ENCODE measurements around the gene GABARAP.

Gene GABARAP

DNA sequence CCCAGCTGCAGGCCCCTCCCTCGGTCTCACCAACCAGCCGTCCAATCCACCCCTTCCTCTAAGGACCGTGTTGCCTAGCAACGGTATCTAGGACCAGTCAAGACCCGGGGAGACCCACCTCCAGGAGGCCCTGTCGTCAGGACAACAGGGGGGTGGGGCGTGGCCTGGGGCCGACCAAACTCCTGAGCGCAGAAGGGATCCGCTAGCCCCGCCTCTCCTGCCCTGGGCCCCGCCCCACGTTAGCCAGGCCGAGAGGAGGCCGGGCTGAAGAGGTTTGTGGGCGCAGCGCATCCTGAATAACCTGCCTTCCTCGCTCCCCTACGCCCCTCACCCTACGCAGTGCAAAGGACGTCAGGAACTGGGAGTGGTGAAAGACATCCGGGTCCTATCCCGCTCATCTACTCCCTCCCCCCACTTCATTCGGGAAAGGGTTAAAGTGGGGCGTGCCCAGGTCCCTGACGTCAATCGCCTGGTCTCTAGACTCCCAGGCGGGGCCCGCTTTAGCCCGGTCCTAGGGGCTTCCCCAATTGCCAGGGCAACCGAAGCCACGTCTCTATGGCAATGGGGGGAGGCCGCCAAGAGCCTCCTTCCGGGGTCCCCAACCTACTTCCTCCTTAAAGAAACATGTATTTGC is 37.3 kb downstream of the GABARAP start:
- Mint-ChIP-seq H3K27me3 (ENCODE audit: low read depth, poor library complexity) (no peaks in the 10 kb centered on the region), H3K4me1 (peaks cover 59% of the 10 kb centered on the region), H3K27ac (peak overlapping the region; percentile 88), H3K9me3 (no peaks in the 10 kb centered on the region), H3K4me3 (peak overlapping the region; percentile 79), H3K36me3 (ENCODE audit: low read depth) (peaks cover 37% of the 10 kb centered on the region)
- TF ChIP-seq, protein P1, sequence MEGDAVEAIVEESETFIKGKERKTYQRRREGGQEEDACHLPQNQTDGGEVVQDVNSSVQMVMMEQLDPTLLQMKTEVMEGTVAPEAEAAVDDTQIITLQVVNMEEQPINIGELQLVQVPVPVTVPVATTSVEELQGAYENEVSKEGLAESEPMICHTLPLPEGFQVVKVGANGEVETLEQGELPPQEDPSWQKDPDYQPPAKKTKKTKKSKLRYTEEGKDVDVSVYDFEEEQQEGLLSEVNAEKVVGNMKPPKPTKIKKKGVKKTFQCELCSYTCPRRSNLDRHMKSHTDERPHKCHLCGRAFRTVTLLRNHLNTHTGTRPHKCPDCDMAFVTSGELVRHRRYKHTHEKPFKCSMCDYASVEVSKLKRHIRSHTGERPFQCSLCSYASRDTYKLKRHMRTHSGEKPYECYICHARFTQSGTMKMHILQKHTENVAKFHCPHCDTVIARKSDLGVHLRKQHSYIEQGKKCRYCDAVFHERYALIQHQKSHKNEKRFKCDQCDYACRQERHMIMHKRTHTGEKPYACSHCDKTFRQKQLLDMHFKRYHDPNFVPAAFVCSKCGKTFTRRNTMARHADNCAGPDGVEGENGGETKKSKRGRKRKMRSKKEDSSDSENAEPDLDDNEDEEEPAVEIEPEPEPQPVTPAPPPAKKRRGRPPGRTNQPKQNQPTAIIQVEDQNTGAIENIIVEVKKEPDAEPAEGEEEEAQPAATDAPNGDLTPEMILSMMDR (IDR thresholded peaks at IDR 0.05) = no peak
- peak; percentile 97 for DNase-seq

DNA sequence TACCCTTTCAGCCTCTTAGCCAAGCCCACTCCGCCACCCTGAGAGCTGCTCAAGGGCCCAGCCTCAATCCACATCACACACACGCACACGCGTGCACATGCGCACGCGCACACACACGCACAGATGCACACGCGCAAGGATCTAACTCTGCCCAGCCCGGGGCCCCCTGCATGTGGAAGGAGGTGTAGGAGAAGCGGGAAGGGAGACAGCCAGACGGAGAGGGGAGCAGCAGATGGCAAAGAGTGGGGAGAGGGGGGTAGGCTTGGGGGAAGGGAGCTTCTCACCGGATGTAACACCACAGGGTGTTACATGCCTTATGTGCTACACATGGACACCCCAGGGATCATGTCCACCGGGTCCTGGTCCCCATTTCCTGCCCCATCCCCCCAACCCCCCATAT is 37.9 kb downstream of the GABARAP start:
- Mint-ChIP-seq H3K27ac (no peak overlapping the region), H3K4me1 (peaks cover 53% of the 10 kb centered on the region), H3K9me3 (no peaks in the 10 kb centered on the region), H3K4me3 (peak overlapping the region; percentile 79), H3K36me3 (ENCODE audit: low read depth) (peaks cover 38% of the 10 kb centered on the region), H3K27me3 (ENCODE audit: low read depth, poor library complexity) (no peaks in the 10 kb centered on the region)
- TF ChIP-seq, protein P1 (IDR thresholded peaks at IDR 0.05) = no peak
- DNase-seq = no peak

DNA sequence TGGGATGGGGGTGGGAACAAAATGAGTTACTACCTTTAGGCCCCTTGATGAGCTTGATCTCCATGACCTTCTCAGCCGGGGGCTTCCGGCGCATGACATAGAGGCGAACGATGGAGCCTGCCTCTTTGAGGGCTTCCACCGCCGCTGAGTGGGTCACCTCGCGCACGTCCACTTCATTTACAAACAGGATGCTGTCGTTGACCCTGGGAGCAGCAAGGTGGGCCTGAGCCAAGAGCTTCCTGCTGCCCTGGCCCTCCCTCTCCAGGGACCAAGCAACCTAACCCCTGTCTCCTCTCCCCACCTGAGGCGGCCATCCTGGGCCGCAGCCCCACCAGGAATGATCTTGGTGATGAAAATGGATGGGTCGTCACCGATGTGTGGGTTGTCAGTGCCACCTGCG is 38.9 kb downstream of the GABARAP start:
- TF ChIP-seq, protein P1 (IDR thresholded peaks at IDR 0.05) = no peak
- Mint-ChIP-seq H3K27ac (peak overlapping the region; percentile 29), H3K27me3 (ENCODE audit: low read depth, poor library complexity) (no peaks in the 10 kb centered on the region), H3K36me3 (ENCODE audit: low read depth) (peaks cover 38% of the 10 kb centered on the region), H3K4me1 (peaks cover 43% of the 10 kb centered on the region), H3K9me3 (no peaks in the 10 kb centered on the region), H3K4me3 (no peak overlapping the region)
- no peak for DNase-seq

DNA sequence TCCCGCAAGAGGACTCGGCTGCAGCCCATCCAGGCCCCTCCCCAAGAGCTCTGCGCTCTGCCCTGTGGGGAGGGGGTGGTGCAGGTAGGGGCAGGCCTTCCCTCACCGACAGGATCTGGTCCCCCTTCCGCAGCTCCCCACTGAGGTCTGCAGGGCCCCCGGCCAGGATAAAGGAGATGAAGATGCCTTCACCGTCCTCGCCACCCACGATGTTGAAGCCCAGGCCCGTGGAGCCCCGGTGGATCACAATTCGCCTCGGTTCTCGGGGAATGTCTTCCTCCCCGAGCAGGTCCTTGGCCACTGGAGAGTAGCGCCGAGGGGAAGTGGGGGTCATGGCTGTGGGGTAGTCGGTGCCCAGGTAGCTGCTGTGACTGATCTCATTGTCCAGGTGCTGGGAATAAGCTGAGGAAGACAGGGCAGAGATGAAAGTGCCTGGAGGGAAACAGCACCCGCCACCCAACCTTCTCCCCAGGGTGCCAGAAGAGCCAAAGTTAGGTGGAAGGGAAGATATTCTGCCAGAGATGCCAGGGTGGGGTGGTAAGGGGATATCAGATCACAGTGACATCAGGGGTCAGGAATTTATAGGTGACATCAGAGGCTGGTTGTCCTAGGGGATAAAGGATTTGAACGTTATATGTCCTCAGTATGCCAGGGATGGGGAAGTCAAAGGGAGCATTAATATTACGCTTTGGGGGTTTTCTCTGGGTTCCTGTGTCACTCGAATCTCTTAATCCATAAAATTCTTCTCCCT is 45.4 kb downstream of the GABARAP start:
- H3K9me3 Mint-ChIP-seq = no peaks in the 10 kb centered on the region
- H3K27me3 Mint-ChIP-seq (ENCODE audit: low read depth, poor library complexity) = no peaks in the 10 kb centered on the region
- DNase-seq = no peak
- TF ChIP-seq, protein P1 (IDR thresholded peaks at IDR 0.05) = no peak
- peaks cover 10% of the 10 kb centered on the region for H3K4me1 Mint-ChIP-seq
- H3K4me3 Mint-ChIP-seq = no peak overlapping the region
- no peak overlapping the region for H3K27ac Mint-ChIP-seq
- peaks cover 56% of the 10 kb centered on the region for H3K36me3 Mint-ChIP-seq (ENCODE audit: low read depth)

DNA sequence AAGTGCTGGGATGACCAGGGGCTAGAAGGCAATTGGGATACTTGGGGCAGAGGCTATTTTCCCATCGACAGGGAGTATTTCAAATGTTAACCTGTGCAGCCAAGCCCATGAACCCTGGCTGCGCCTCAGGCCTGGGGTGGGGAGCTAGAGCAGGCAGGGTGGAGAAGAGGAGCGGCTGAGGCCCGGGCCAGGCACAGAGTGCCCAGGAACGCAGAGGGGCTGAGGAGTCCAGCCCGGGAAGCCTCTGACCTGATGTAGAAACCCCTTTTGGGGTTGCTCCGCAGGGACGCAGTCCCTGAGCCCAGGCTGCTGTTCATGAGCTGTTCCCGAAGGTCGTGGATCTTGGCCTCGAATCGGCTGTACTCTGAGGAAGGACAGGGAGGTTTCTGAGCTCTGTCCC is 46.3 kb downstream of the GABARAP start:
- H3K27ac Mint-ChIP-seq = peak overlapping the region; percentile 59
- H3K27me3 Mint-ChIP-seq (ENCODE audit: low read depth, poor library complexity) = no peaks in the 10 kb centered on the region

More for the DNA sequence above, 46.3 kb downstream of the GABARAP start:
- no peak overlapping the region for H3K4me3 Mint-ChIP-seq
- peaks cover 49% of the 10 kb centered on the region for H3K36me3 Mint-ChIP-seq (ENCODE audit: low read depth)
- TF ChIP-seq, protein P1 (IDR thresholded peaks at IDR 0.05) = no peak
- no peak for DNase-seq
- H3K9me3 Mint-ChIP-seq = no peaks in the 10 kb centered on the region
- H3K4me1 Mint-ChIP-seq = peaks cover 10% of the 10 kb centered on the region

Measured in nephron progenitor cell (in vitro differentiated cells).